Retinal pigment epithelial cell (primary cell): ENCODE measurements around the gene WNT7B.
"Not testable (repeated sequence)": the region's sequence is repeated elsewhere in the genome, so short reads cannot be mapped to it uniquely, and the experiment has no call there.

ENCODE experiments used
- DNase-seq: peaks from one replicate; pipeline ENCODE4 v3.0.0-alpha.2; 2010; ENCODE audit warnings: low read depth
- H3K4me3 ChIP-seq: 2 replicates; pipeline ENCODE4 v1.5.1; 2011; ENCODE audit warnings: mild to moderate bottlenecking, low read length, control low read depth, moderate library complexity
- TF ChIP-seq, protein P1 (sequence below): conservative IDR thresholded peaks from 2 replicates; pipeline ENCODE4 v1.5.1; 2011; ENCODE audit warnings: low read depth, low read length, control low read depth, inconsistent platforms

The WNT7B gene

DNA sequence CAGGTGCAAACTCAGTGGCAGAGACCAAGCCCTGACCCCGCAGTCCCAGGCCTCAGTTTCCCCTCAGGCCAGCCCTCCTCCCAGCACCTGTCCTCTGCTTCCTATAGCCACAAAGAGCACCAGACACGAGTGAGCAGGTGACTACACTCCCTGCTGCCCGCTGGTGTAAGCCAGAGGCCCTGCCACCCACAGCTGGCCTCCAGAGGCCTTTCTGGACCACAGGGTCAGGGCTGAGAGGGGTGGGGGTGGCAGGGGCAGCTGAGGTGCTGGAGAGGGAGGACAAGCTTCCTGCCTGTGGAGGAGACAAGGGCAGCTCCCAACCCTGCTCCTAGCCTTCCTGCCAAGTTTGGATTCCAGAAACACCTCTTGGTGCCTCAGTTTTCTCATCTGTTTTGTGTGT is 31.3 kb upstream of the WNT7B start:
- no peak overlapping the region for H3K4me3 ChIP-seq
- DNase-seq: no peak
- TF ChIP-seq, protein P1, sequence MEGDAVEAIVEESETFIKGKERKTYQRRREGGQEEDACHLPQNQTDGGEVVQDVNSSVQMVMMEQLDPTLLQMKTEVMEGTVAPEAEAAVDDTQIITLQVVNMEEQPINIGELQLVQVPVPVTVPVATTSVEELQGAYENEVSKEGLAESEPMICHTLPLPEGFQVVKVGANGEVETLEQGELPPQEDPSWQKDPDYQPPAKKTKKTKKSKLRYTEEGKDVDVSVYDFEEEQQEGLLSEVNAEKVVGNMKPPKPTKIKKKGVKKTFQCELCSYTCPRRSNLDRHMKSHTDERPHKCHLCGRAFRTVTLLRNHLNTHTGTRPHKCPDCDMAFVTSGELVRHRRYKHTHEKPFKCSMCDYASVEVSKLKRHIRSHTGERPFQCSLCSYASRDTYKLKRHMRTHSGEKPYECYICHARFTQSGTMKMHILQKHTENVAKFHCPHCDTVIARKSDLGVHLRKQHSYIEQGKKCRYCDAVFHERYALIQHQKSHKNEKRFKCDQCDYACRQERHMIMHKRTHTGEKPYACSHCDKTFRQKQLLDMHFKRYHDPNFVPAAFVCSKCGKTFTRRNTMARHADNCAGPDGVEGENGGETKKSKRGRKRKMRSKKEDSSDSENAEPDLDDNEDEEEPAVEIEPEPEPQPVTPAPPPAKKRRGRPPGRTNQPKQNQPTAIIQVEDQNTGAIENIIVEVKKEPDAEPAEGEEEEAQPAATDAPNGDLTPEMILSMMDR: no peak

DNA sequence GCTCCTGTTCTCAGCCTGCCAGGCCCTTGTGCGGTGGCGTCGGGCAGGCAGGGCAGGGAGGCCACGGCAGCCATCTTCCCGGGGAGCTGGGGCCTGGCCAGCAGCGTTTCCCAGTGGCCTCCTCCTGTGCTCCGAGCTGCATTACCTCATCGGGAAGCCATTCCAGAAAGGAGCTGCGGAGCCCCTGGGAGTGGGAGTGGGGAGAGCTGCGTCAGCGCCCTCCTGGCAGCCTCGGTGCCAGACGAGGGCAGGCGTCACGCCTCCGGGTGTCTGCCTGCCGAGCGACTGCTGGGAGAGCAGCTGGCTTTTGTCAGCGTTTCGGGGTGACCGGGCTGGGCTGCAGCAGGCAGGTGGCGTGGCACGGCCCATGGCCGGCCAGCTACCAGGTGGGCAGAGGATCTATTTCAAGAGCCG is 30.9 kb upstream of the WNT7B start:
- TF ChIP-seq, protein P1: no peak
- no peak for DNase-seq
- no peak overlapping the region for H3K4me3 ChIP-seq

DNA sequence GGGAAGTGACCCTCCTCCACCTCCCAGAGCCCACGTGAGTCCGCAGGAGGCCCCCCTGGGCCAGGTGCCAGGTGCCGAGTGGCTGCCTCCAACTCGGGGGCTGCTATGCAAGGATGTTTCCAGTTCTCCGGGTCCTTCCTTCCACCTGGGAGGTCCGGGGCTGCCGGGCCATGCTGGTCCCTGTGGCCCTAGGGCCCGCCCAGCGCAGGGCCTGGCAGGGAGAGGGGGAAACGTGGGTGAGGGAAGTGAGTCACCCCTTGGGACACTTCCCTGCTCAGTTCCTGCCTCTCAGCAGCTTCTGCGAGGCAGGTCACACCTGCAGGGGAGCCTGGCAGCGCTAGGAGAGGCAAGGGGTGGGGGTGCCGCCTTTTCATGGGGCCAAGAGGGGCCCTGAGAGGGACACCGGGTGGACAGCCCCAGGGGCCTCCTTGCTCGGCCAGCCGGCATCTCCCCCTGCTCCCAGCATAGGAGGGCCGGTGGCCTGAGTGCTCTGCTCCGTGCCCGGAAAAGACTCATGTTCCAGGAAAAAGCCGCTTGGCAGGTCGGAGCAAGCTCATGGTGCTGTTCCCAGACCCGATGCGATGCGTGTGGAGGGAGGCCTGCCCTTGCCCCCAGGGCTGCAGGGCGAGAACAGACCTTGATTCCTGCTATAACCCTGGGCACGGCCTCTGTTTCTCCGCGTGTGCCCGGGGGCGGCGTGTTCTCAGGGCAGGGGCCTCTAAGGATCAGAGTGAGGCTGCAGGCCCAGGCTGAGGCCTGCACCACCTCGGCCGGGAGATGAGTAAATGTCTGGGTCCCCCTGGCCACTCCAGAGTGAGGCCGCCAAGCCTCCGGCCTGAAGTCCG is 30.3 kb upstream of the WNT7B start:
- H3K4me3 ChIP-seq: no peak overlapping the region
- TF ChIP-seq, protein P1: no peak
- DNase-seq: no peak

DNA sequence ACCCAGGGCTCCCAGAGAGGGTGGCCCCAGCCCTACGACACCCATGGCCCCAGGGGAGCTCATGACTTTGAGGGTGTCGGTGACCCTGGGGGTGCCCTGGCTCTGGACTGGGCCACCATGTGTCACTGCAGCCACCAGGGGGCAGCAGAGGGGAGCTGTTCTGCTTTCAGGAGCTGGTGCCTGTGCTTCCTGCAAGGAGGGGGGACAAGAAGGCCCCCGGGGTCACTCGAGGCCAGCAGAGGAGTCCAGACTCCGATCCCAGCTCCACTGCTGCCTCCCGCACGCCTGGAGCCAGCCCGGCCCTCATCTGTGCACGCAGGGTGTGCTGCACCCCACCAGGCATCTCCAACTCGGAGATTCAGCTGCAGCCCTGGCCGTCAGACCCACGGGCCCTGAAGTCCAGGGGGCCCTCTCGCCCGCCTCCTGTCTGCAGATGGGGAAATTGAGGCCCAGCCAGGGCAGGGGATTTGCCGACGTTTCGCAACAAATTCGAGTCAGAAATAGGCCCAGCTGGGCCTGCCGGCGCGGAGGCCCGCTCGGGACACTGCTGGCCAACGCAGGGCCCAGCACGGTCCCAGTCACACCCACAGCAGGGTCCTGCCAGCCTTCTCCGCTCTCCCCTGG is 29.5 kb upstream of the WNT7B start:
- no peak for DNase-seq
- TF ChIP-seq, protein P1: peak; percentile 91
- H3K4me3 ChIP-seq: no peak overlapping the region

DNA sequence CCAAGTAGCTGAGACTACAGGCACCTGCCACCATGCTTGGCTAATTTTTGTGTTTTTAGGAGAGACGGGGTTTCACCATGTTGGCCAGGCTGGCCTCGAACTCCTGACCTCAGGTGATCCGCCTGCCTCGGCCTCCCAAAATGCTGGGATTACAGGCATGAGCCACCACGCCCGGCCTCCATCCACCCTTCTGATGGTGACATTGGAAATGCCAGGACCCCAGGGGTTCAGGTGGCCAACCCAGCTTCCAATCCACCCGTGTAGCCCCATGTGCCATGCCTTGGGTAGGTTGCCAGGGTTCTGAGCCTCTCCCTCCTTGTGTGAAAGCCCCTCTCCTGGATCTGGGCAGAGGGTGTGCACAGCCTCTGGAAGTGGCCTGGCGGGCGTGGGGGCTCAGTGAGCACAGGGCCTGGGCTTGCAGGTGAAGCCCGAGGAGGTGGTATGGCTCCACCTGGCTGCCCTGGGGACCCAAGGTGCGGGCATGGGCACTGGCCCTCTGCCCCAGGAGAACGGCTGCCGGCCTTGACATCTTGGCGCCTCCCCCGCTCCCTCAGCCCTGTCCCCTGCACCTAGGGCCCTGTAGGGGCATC is 28.2 kb upstream of the WNT7B start:
- not testable (repeated sequence) for H3K4me3 ChIP-seq, DNase-seq

DNA sequence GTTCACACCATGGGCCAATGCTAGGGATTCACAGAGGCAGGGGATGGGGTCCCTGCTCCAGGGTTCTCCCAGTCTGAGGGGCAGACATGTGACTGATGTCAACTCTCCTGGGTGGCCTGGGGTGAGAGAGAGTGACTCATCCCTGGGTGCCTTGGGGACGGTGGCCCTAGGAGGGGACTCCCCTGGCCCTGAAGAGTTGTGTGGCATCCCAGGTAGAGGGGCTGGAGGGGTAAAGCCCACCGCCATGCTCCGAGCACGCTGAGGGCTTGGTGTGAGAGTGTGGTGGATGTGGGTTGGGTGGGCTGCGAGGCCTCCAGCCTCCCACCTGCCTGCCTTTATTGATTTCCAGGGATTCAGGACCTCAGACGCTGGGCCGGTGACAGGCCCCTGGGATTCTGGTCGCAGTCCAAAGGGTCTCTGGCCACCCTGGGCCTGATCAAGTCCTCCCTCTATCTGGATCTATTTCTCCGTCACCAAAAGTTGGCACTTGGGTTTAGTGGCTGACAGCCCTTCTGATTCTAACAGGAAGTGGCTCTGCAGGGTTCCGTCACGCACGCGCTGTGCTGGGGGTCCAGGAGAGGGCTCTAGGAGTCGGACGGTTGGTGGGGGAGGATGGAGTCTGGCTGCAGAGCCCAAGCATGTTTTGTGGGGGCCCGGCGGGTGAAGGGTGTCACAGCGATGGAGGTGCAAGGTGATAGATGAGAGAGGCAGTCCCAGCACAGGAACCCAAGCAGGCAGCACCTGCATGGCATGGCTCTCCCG is 27.3 kb upstream of the WNT7B start:
- no peak for DNase-seq

More for the DNA sequence above, 27.3 kb upstream of the WNT7B start:
- TF ChIP-seq, protein P1: no peak
- no peak overlapping the region for H3K4me3 ChIP-seq
